Measurements from ENCODE around the gene EIF3F.

DNA sequence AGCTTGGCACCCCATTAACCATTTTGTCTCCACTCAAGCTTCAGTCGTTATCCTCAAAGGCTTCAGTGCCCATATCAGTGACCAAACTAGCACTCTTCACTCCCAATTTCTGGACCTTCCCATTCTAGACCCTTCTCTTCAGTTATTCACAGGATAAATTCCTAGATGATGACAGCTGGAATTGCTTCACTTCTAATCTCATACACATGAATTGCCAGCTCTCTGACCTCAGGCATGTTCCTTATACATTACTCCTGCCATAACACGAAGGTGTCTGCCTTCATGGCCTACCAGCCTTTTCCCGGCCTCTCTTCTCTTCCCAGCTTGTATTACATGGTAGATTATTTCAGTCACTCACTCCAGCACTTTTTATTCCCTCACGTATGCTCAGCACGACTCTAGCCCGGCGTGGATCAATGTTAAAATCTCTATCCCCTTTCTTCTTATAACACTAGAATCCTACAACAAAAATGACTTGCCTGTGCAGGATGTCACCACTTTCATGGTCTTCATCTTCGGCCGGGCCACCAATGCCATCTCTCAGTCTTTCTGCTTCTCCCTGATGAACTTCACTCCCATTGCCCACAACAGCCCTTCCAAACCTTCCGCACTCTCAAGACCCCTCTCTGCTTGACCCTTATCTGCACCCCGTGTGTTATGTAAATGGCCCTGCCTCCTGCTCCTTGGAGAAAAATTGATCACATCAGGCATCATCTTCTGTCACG lies 36.9 kb downstream of the EIF3F start:
- no peak for TF ChIP-seq EZH2 (IDR thresholded peaks at IDR 0.05; ENCODE audit: low read depth)
- TF ChIP-seq, protein P1, sequence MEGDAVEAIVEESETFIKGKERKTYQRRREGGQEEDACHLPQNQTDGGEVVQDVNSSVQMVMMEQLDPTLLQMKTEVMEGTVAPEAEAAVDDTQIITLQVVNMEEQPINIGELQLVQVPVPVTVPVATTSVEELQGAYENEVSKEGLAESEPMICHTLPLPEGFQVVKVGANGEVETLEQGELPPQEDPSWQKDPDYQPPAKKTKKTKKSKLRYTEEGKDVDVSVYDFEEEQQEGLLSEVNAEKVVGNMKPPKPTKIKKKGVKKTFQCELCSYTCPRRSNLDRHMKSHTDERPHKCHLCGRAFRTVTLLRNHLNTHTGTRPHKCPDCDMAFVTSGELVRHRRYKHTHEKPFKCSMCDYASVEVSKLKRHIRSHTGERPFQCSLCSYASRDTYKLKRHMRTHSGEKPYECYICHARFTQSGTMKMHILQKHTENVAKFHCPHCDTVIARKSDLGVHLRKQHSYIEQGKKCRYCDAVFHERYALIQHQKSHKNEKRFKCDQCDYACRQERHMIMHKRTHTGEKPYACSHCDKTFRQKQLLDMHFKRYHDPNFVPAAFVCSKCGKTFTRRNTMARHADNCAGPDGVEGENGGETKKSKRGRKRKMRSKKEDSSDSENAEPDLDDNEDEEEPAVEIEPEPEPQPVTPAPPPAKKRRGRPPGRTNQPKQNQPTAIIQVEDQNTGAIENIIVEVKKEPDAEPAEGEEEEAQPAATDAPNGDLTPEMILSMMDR (conservative IDR thresholded peaks at IDR 0.05) = no peak

Measured in PC-9 (cell line).